Measurements from ENCODE around the gene NPDC1. TPM values are rescaled to one million over a fixed set of nuclear protein-coding genes. Genes with fewer than 3 reads are reported as not detected.

The NPDC1 gene
- total and polyA plus RNA-seq, 2 donors (not counting 1 experiment from before 2014, with no cell fraction given), result 0.17 to 0.19 TPM

GRCh38 chr9:137062384-137062783 lies 16.4 kb upstream of the NPDC1 start:
- TF ChIP-seq CTCF (IDR thresholded peaks at IDR 0.05), result no peak
- no peak for TF ChIP-seq EZH2 (IDR thresholded peaks at IDR 0.05; ENCODE audit: borderline replicate concordance, insufficient read depth, low read depth, low read length, poor library complexity, severe bottlenecking)
- Histone ChIP-seq H3K9ac (ENCODE audit: low read length) (no peak overlapping the region), H3K4me2 (replicated peaks; ENCODE audit: low read depth, low read length, poor library complexity, severe bottlenecking) (no peak overlapping the region), H3K4me1 (ENCODE audit: control insufficient read depth in 2 of 2, insufficient read depth in 2 of 2, low read length in 2 of 2) (peaks cover 0 to 6% of the 10 kb centered on the region in 2 donors), H4K20me1 (ENCODE audit: control insufficient read depth, insufficient read depth, low read length, poor library complexity, severe bottlenecking) (no peaks in the 10 kb centered on the region), H3K36me3 (replicated peaks in 1 of 2; ENCODE audit: control extremely low read depth in 1 of 2, control insufficient read depth in 1 of 2, extremely low read depth in 1 of 2, insufficient read depth in 2 of 2, low read length in 1 of 2) (no peaks in the 10 kb centered on the region), H3K9me3 (ENCODE audit: control extremely low read depth in 1 of 3, control insufficient read depth in 2 of 3, insufficient read depth in 1 of 3, low read length in 2 of 3) (no peaks in the 10 kb centered on the region), H3K79me2 (ENCODE audit: control insufficient read depth, insufficient read depth, low read length) (no peaks in the 10 kb centered on the region), H2AFZ (ENCODE audit: insufficient read depth, low read depth, low read length, poor library complexity, severe bottlenecking) (no peak overlapping the region), H3K4me3 (ENCODE audit: control extremely low read depth in 1 of 5, extremely low read depth in 1 of 5, insufficient read depth in 1 of 5, low read depth in 2 of 5, low read length in 4 of 5) (no peak overlapping the region), H3K27ac (ENCODE audit: low read length in 2 of 2) (no peak overlapping the region), H3K27me3 (replicated peaks in 1 of 4; ENCODE audit: control extremely low read depth in 1 of 4, control insufficient read depth in 3 of 4, insufficient read depth in 4 of 4, low read length in 3 of 4) (no peaks in the 10 kb centered on the region)
- DNase-seq (no peak), ATAC-seq (ENCODE audit: low read depth) (no peak)
- ChIA-PET POLR2A (no interaction called here), CTCF (interaction anchor here (1.2 to 3.5 kb wide), 3 partner anchors 30 to 274 kb away, joined by 3 to 20 read pairs (median 12); no protein-coding TSS in a partner anchor)
- peaks cover 3% of the 10 kb centered on the region for H3K4me1 Mint-ChIP-seq
- no peaks in the 10 kb centered on the region for H3K9me3 Mint-ChIP-seq (ENCODE audit: insufficient read depth)
- 88% methylated on average over 12 of the region's 15 CpGs for WGBS (ENCODE audit: insufficient coverage)
- H3K27ac Mint-ChIP-seq, result no peak overlapping the region
- no peak overlapping the region for H3K4me3 Mint-ChIP-seq
- intact Hi-C loops (cut with micrococcal nuclease), result no loop called here
- H3K27me3 Mint-ChIP-seq, result peaks cover 4% of the 10 kb centered on the region

- Mint-ChIP-seq H3K27me3 (no peaks in the 10 kb centered on the region), H3K27ac (no peak overlapping the region), H3K9me3 (ENCODE audit: insufficient read depth) (no peaks in the 10 kb centered on the region), H3K4me1 (no peaks in the 10 kb centered on the region), H3K4me3 (no peak overlapping the region)
- 71% methylated on average over 9 of the region's 9 CpGs for WGBS (ENCODE audit: insufficient coverage)
- intact Hi-C loops (cut with micrococcal nuclease), result no loop called here
- TF ChIP-seq EZH2 (IDR thresholded peaks at IDR 0.05; ENCODE audit: borderline replicate concordance, insufficient read depth, low read depth, low read length, poor library complexity, severe bottlenecking) (no peak), CTCF (IDR thresholded peaks at IDR 0.05) (no peak)
- no peak overlapping the region for H3K27ac ChIP-seq (ENCODE audit: low read length in 2 of 2)
- H3K4me3 ChIP-seq (ENCODE audit: control extremely low read depth in 1 of 5, extremely low read depth in 1 of 5, insufficient read depth in 1 of 5, low read depth in 2 of 5, low read length in 4 of 5), result no peak overlapping the region
- ChIA-PET CTCF (interaction anchor here (1.0 to 4.9 kb wide), 4 partner anchors 9 to 164 kb away, joined by 3 to 22 read pairs (median 12); partner anchors contain the start of gene NPDC1), POLR2A (interaction anchor here (0.6 kb wide), 1 partner anchor 188 kb away, joined by 8 read pairs; no protein-coding TSS in a partner anchor)
- DNase-seq (no peak), ATAC-seq (ENCODE audit: low read depth) (no peak)
- H4K20me1 ChIP-seq (ENCODE audit: control insufficient read depth, insufficient read depth, low read length, poor library complexity, severe bottlenecking), result no peaks in the 10 kb centered on the region
- peaks cover 0 to 8% (median under 1%) of the 10 kb centered on the region in 4 experiments for H3K27me3 ChIP-seq (replicated peaks in 1 of 4; ENCODE audit: control extremely low read depth in 1 of 4, control insufficient read depth in 3 of 4, insufficient read depth in 4 of 4, low read length in 3 of 4)
- H2AFZ ChIP-seq (ENCODE audit: insufficient read depth, low read depth, low read length, poor library complexity, severe bottlenecking), result no peak overlapping the region
- H3K9ac ChIP-seq (ENCODE audit: low read length), result no peak overlapping the region
- H3K9me3 ChIP-seq (ENCODE audit: control extremely low read depth in 1 of 3, control insufficient read depth in 2 of 3, insufficient read depth in 1 of 3, low read length in 2 of 3), result peaks cover 0 to 4% (median 0%) of the 10 kb centered on the region in 3 donors
- no peaks in the 10 kb centered on the region for H3K36me3 ChIP-seq (replicated peaks in 1 of 2; ENCODE audit: control extremely low read depth in 1 of 2, control insufficient read depth in 1 of 2, extremely low read depth in 1 of 2, insufficient read depth in 2 of 2, low read length in 1 of 2)
- H3K79me2 ChIP-seq (ENCODE audit: control insufficient read depth, insufficient read depth, low read length), result no peaks in the 10 kb centered on the region
- no peak overlapping the region for H3K4me2 ChIP-seq (replicated peaks; ENCODE audit: low read depth, low read length, poor library complexity, severe bottlenecking)
- H3K4me1 ChIP-seq (ENCODE audit: control insufficient read depth in 2 of 2, insufficient read depth in 2 of 2, low read length in 2 of 2), result peaks cover under 1% of the 10 kb centered on the region in 2 donors
Observed at GRCh38 chr9:137058521-137059234, 12.7 kb upstream of the NPDC1 start.

Data from B cell (primary cell).